HepG2 (cell line): ENCODE data around the gene CADPS2.

Source experiments
- BHLHE40 ChIP-seq: IDR thresholded peaks from 2 replicates; pipeline ENCODE4 v1.6.1; 2011; ENCODE audit warnings: low read length, improper control_type of control experiment
- CBX5 ChIP-seq: sonication (generic); formaldehyde crosslinking; IDR thresholded peaks from 2 replicates; pipeline ENCODE4 v1.4.0; 2020; ENCODE audit warnings: missing genetic modification reagents, borderline replicate concordance
- ELF1 ChIP-seq: sonication (generic); formaldehyde crosslinking; IDR thresholded peaks from 2 replicates; pipeline ENCODE4 v1.4.0; 2020; ENCODE audit warnings: missing genetic modification reagents
- KDM5B ChIP-seq: sonication (generic); formaldehyde crosslinking; IDR thresholded peaks from 2 replicates; pipeline ENCODE4 v1.4.0; 2020; ENCODE audit warnings: missing genetic modification reagents, mild to moderate bottlenecking, borderline replicate concordance
- NFIB ChIP-seq: sonication (generic); formaldehyde crosslinking; IDR thresholded peaks from 2 replicates; pipeline ENCODE4 v1.9.0; 2021; ENCODE audit warnings: missing genetic modification reagents, mild to moderate bottlenecking, borderline replicate concordance
- ONECUT2 ChIP-seq: sonication (generic); formaldehyde crosslinking; IDR thresholded peaks from 2 replicates; pipeline ENCODE4 v1.4.0; 2020; ENCODE audit warnings: missing genetic modification reagents
- POLR2AphosphoS2 ChIP-seq: IDR thresholded peaks from 2 replicates; pipeline ENCODE4 v1.6.1; 2011; ENCODE audit warnings: low read depth, low read length, improper control_type of control experiment
- SCMH1 ChIP-seq: sonication (generic); formaldehyde crosslinking; IDR thresholded peaks from 2 replicates; pipeline ENCODE4 v1.9.0; 2021; ENCODE audit warnings: missing genetic modification reagents, mild to moderate bottlenecking, borderline replicate concordance
- ZBTB7A ChIP-seq: sonication (generic); formaldehyde crosslinking; IDR thresholded peaks from 2 replicates; pipeline ENCODE4 v1.8.0; 2022; ENCODE audit warnings: mild to moderate bottlenecking, missing genetic modification reagents
- ZNF776 ChIP-seq: sonication (generic); formaldehyde crosslinking; IDR thresholded peaks from 2 replicates; pipeline ENCODE4 v1.4.0; 2020; ENCODE audit warnings: mild to moderate bottlenecking, missing genetic modification reagents
- TF ChIP-seq, protein P1 (sequence below): sonication (generic); formaldehyde crosslinking; IDR thresholded peaks from 2 replicates; pipeline ENCODE4 v1.4.0; 2020; ENCODE audit warnings: missing genetic modification reagents
- TF ChIP-seq, protein P2 (sequence below): IDR thresholded peaks from 2 replicates; pipeline ENCODE4 v1.6.1; 2012; ENCODE audit warnings: low read depth, low read length, improper control_type of control experiment
- TF ChIP-seq, protein P3 (sequence below): sonication (generic); formaldehyde crosslinking; IDR thresholded peaks from 2 replicates; pipeline ENCODE4 v1.4.0; 2020; ENCODE audit warnings: missing genetic modification reagents

DNA sequence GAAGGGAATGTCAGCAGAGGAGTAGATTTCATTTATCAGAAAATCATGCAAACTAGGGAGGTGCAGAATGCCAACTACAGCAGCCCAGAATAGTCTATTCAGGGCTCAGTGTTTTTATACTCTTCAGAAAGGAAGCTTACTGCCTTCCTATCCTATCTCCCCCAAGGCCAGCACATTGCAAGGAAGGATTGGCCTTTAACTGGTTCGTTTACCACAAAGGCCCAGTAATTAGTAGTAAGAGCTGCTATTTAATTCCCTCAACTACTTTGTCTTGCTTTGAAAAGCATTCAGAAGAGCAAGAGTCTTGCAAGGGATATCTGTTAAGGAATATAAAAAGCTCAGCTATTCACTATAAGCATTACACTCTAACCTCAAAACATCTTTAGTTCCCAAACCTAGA, 97.1 kb downstream of the CADPS2 start:
- no peak for TF ChIP-seq POLR2AphosphoS2
- TF ChIP-seq ZBTB7A (CRISPR knock-in tag) = no peak
- no peak for TF ChIP-seq ZNF776 (CRISPR knock-in tag)
- TF ChIP-seq NFIB = no peak
- no peak for TF ChIP-seq ELF1 (CRISPR knock-in tag)
- TF ChIP-seq BHLHE40 = no peak
- no peak for TF ChIP-seq ONECUT2 (CRISPR knock-in tag)
- TF ChIP-seq KDM5B (CRISPR knock-in tag) = no peak
- TF ChIP-seq, protein P1, sequence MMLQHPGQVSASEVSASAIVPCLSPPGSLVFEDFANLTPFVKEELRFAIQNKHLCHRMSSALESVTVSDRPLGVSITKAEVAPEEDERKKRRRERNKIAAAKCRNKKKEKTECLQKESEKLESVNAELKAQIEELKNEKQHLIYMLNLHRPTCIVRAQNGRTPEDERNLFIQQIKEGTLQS (CRISPR knock-in tag) = no peak
- TF ChIP-seq, protein P2, sequence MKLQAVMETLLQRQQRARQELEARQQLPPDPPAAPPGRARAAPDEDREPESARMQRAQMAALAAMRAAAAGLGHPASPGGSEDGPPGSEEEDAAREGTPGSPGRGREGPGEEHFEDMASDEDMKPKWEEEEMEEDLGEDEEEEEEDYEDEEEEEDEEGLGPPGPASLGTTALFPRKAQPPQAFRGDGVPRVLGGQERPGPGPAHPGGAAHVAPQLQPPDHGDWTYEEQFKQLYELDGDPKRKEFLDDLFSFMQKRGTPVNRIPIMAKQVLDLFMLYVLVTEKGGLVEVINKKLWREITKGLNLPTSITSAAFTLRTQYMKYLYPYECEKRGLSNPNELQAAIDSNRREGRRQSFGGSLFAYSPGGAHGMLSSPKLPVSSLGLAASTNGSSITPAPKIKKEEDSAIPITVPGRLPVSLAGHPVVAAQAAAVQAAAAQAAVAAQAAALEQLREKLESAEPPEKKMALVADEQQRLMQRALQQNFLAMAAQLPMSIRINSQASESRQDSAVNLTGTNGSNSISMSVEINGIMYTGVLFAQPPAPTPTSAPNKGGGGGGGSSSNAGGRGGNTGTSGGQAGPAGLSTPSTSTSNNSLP = no peak
- no peak for TF ChIP-seq SCMH1 (CRISPR knock-in tag)
- TF ChIP-seq CBX5 (CRISPR knock-in tag) = no peak
- TF ChIP-seq, protein P3, sequence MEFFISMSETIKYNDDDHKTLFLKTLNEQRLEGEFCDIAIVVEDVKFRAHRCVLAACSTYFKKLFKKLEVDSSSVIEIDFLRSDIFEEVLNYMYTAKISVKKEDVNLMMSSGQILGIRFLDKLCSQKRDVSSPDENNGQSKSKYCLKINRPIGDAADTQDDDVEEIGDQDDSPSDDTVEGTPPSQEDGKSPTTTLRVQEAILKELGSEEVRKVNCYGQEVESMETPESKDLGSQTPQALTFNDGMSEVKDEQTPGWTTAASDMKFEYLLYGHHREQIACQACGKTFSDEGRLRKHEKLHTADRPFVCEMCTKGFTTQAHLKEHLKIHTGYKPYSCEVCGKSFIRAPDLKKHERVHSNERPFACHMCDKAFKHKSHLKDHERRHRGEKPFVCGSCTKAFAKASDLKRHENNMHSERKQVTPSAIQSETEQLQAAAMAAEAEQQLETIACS (CRISPR knock-in tag) = no peak
